ENCODE data around the gene DCLK1. TPM values are rescaled to one million over a fixed set of nuclear protein-coding genes. Genes with fewer than 3 reads are reported as not detected.

Gene DCLK1
- total RNA-seq, 4 donors from 2014 or later: 4.4 to 102 (median 13.3) TPM

DNA sequence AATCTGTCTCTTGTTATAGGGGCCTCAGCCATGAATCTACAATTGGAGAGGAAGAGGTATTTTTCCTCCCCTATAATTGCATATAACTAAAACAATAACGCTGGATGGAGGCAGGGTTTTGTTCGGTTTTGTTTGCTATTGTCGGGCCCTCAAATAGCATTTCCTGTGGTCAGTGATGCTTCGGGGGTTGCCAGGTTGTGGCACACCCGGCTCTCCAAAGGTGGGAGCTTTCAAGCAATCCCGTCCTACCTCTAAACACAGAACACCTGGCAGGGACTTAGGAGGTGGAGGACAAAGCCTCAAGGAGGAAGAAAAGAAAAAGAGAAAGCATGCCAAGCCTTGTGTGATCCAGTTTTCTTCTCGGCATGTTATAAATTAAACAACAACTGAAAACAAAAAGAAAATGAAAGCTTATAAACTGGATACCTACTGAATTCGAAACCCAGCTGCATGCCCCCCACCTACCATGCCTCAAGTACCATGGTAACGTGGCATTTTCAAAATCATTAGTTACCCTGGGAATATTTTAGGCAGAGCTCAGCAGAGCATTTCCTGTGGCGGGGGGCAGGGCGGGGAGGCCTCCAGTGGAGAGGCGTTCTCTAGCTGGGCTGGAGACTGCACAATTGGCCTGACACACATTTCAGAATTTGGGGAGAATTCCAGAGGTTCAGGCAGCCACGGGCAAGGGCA is 213.8 kb downstream of the DCLK1 start:
- Histone ChIP-seq H3K27ac (peak overlapping the region in 1 of 2 donors; percentile 50), H3K36me3 (no peaks in the 10 kb centered on the region), H3K4me3 (no peak overlapping the region), H3K27me3 (no peaks in the 10 kb centered on the region), H3K9me3 (no peaks in the 10 kb centered on the region), H3K4me1 (no peaks in the 10 kb centered on the region)
- no peak for TF ChIP-seq POLR2A (IDR thresholded peaks at IDR 0.05)
- TF ChIP-seq, protein P1, sequence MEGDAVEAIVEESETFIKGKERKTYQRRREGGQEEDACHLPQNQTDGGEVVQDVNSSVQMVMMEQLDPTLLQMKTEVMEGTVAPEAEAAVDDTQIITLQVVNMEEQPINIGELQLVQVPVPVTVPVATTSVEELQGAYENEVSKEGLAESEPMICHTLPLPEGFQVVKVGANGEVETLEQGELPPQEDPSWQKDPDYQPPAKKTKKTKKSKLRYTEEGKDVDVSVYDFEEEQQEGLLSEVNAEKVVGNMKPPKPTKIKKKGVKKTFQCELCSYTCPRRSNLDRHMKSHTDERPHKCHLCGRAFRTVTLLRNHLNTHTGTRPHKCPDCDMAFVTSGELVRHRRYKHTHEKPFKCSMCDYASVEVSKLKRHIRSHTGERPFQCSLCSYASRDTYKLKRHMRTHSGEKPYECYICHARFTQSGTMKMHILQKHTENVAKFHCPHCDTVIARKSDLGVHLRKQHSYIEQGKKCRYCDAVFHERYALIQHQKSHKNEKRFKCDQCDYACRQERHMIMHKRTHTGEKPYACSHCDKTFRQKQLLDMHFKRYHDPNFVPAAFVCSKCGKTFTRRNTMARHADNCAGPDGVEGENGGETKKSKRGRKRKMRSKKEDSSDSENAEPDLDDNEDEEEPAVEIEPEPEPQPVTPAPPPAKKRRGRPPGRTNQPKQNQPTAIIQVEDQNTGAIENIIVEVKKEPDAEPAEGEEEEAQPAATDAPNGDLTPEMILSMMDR (IDR thresholded peaks at IDR 0.05): no peak
- intact Hi-C loops (cut with DNase I; ENCODE audit: low total_unique reads): no loop called here
- no peak for DNase-seq

DNA sequence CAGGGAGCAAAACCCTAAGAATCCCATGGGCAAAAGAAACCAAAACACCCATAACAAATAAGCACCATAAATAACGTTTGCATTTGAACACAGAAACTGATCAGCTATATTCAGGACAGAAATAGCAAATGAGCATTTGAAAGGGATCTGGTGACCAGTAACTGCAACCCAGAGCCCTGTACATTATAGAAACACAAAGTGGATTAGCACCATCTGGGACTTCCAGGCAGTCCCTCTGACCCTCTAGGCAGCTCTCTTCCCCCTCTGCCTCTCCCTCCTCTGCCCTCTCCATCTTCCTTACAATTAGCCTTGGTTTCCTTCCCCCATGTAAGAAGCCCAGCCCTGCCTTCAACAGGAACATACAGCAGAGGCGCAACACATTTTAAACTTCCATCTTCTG is 215.0 kb downstream of the DCLK1 start:
- DNase-seq: no peak
- H3K36me3 ChIP-seq: no peaks in the 10 kb centered on the region
- TF ChIP-seq, protein P1 (IDR thresholded peaks at IDR 0.05): no peak
- TF ChIP-seq POLR2A (IDR thresholded peaks at IDR 0.05): no peak
- no peaks in the 10 kb centered on the region for H3K4me1 ChIP-seq
- H3K27ac ChIP-seq: no peak overlapping the region
- no peak overlapping the region for H3K4me3 ChIP-seq
- intact Hi-C loops (cut with DNase I; ENCODE audit: low total_unique reads): no loop called here
- H3K9me3 ChIP-seq: no peaks in the 10 kb centered on the region
- no peaks in the 10 kb centered on the region for H3K27me3 ChIP-seq

DNA sequence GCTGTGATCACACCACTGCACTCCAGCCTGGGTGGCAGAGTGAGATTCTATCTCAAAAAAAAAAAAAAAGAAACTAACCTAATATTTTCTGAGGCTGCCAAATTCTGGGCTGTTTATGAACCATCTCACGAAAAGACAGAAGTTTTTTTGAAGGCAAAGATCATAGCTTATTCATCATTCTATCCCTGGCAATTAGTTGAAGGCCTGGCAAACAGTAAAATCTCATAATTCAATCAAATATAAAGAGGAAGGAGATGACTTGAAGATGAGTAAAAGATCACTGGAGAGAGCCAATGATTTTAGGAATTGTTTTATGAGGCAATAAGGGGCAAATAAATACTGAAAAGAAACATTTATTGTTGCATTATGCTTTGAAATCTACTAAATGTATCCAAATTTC is 216.5 kb downstream of the DCLK1 start:
- Histone ChIP-seq H3K4me3 (no peak overlapping the region), H3K4me1 (no peaks in the 10 kb centered on the region), H3K27me3 (no peaks in the 10 kb centered on the region), H3K27ac (no peak overlapping the region), H3K36me3 (no peaks in the 10 kb centered on the region), H3K9me3 (no peaks in the 10 kb centered on the region)
- no peak for DNase-seq
- intact Hi-C loops (cut with DNase I; ENCODE audit: low total_unique reads): no loop called here
- no peak for TF ChIP-seq POLR2A (IDR thresholded peaks at IDR 0.05)
- TF ChIP-seq, protein P1 (IDR thresholded peaks at IDR 0.05): no peak

DNA sequence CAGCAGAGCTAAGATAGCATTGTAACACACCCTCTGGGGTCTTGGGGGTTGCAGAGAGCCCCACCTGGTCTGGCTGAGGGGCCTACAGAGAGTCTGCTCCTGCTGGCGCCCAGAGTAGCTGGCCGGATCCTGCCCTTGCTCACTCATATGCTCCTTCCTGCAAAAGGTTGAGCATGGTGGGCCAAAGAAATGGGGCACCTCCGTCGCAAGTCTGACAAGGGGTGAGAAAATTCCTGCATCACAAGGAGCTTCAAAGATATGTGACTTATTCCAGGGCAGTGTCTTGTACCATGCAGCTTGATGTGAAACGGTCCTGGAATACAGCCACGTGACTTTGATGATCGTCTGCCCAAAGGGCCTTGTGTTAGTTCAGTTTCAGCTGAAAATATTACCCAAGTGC is 218.3 kb downstream of the DCLK1 start:
- no peaks in the 10 kb centered on the region for H3K9me3 ChIP-seq
- no peaks in the 10 kb centered on the region for H3K27me3 ChIP-seq
- intact Hi-C loops (cut with DNase I; ENCODE audit: low total_unique reads): no loop called here
- H3K4me3 ChIP-seq: no peak overlapping the region
- no peak overlapping the region for H3K27ac ChIP-seq
- no peaks in the 10 kb centered on the region for H3K4me1 ChIP-seq
- H3K36me3 ChIP-seq: no peaks in the 10 kb centered on the region
- no peak for DNase-seq
- TF ChIP-seq POLR2A (IDR thresholded peaks at IDR 0.05): no peak
- TF ChIP-seq, protein P1 (IDR thresholded peaks at IDR 0.05): no peak

DNA sequence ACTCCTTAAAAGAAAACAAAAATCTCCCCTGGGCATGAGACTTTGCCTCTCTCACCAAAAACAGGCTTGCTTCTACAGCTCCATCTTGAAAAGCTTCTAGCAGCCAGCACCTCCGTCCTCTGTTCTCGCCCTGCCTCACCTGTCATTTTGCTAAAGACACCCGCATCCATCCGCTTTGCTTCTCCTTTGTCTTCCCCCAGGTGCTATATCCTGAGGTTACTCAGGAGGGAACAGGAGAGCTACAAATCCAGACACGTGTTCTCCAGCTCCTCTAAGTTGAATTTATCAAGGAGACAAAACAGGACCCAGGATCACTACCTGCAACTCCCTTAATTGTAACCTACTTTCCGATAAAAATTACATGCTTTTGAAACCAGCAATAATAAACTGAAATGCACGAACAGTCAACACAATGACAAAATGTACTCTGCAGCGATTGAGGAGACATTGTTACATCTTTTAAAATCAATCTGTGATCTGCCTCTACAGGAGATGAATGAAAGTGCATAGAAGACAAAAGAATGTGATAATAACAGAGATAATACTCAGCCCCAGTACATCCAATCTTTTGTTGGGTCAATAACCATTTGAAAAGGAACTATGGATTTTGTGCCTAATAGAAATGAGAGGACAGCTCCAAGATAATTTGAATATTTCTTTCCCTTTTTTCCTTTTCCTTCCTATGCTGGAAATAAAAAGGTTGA is 221.2 kb downstream of the DCLK1 start:
- H3K4me1 ChIP-seq: no peaks in the 10 kb centered on the region
- intact Hi-C loops (cut with DNase I; ENCODE audit: low total_unique reads): no loop called here
- DNase-seq: no peak

More for the DNA sequence above, 221.2 kb downstream of the DCLK1 start:
- TF ChIP-seq POLR2A (IDR thresholded peaks at IDR 0.05): no peak
- TF ChIP-seq, protein P1 (IDR thresholded peaks at IDR 0.05): no peak
- Histone ChIP-seq H3K27ac (no peak overlapping the region), H3K9me3 (no peaks in the 10 kb centered on the region), H3K36me3 (no peaks in the 10 kb centered on the region), H3K27me3 (no peaks in the 10 kb centered on the region), H3K4me3 (no peak overlapping the region)

Data from uterus (tissue), 4 donors.